NCI-H82 treated with DMSO at 0.1 percent for 48 hours (cell line): ENCODE results near the gene POLR1H.
"Not testable (repeated sequence)": the region's sequence is repeated elsewhere in the genome, so short reads cannot be mapped to it uniquely, and the experiment has no call there.

ENCODE experiments used
- DNase-seq: peaks from one replicate; lab custom pipeline; 2025; ENCODE audit not compliant: unreplicated experiment; lab: John Stamatoyannopoulos, UW

Gene POLR1H, protein sequence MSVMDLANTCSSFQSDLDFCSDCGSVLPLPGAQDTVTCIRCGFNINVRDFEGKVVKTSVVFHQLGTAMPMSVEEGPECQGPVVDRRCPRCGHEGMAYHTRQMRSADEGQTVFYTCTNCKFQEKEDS

DNA sequence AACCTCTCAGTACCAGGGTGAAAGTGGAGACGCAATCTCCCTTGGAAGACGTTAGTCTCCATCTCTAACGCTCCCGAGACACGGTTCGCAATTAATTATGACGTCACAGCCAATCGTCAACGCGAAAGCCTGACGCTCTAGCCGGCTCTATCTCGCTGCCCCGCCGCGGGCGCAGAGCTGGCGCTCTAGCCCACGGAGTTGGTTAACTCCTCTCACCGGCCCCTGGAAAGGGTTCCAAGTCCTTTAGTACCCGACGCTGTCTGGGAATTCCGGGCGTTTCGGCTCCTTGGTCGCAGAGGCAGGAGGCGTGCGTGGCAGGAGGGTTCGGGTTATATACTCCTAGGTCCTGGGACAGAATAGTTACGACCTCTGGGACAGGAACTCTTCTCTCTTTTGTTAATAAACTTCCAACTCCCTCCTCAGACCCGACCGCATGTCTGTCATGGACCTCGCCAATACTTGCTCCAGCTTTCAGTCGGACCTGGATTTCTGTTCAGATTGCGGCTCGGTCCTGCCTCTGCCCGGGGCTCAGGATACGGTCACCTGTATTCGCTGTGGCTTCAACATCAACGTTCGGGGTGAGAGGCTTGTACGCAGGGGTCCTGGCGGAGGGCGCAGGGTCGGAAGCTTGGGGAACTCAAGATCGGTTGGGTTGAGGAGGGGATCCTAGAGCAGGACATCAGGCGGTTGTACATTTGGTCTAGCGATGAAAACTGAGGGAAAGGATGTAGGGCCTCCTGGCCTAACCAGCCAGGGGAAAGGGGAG lies at the start of gene POLR1H:
POLR1H (plus strand) TSS at position 174 of the 766 bp plus-strand sequence; CDS start at position 434, 260 bp downstream.
- peak; percentile 94 for DNase-seq

DNA sequence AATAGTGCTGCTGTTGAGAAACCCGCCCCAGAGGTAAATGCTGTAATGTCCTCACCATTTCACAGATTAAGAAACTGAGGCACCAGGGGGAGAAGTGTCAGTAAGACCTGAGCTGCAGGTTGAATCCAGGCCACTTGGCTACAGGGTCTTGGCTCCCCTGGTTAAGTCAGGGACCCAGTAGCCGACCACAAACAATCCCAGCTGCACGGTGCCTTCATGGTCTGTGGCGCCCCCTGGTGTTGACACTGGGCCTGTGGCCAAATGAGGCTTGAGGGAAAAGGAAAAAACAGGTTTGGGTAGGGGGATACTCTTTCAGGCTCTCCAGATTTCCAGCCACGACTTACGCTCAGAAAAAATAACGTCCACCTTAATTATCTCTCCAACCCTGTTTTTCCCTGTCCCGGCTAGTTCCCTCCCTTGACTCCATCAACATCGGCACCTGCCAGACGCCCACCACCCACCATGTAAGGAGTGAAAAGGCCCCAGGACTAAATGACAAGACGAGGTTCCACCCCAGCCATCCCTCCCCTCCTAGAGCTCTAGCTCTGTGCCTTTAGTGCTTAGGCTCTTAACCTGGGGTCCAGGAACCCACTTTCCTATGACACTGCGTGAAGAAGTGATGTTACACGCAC lies 47.7 kb upstream of the POLR1H start:
- no peak for DNase-seq

DNA sequence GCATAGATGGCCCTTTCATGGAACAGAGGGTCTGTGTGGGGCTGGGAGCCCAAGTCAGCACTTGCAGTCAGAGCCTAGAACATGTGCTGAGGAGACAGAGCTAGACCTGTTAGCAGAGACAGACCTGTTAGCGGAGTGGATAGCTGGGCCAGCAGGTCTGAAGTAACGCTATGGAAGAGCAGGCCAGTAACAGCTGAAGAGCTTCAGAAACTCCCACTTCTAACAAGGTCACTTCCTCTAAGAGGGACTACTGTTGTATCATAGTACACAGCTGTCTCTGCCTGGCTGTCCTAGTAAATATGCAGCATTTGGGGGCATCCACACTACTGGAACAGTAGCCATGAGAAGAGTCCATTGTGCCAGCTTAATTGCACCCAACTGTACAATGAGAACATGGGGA lies 41.2 kb upstream of the POLR1H start:
- DNase-seq: no peak

DNA sequence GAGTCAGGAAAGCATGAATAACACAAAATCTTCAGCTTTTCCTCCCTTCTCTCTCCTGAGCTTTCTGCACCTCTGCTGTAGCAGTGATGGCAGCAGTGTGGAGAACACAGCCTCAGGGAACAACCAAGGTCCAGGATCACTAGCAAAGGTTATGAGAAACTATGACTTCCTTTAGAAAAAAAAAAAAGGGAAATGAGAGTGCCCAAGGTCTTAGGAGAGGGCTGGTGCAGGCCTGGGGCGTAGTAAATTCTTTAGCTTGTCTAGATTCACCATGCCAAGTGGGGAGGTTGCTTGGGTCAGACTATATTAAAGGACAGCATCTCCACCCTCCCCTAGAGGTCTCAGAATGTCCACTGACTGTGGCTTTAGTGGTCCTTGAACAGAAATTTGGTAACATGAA lies 40.4 kb upstream of the POLR1H start:
- DNase-seq: no peak

DNA sequence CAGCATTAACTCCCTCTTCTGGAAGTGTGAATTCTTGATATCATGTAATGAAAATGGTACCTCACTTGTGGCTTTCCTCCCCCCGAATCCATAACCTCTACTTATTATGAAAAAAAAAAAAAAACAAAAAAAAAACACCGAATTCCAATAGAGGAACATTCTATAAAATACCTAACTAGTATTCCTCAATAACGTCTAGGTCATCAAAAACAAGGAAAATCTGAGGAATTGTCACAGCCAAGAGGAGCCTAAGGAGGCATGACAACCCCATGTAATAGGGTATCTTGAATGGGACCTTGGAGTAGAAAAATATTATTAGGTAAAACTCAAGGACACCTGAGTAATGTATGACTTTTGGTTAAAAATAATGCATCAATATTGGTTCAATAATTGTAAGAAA lies 38.9 kb upstream of the POLR1H start:
- no peak for DNase-seq

DNA sequence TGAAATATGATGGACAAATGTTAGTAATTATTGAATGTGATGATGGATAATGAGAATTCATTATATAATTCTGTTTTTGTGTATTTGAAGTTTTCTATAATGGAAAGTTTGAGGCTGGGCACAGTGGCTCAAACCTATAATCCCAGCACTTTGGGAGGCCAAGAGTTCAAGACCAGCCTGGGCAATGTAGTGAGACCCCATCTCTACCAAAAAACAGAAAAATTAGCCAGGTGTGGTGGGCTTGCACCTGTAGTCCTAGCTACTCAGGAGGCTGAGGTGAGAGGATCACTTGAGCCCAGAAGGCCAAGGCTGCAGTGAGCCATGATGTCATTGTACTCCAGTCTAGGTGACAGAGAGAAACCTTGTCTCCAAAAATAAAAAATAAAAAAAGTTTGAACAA lies 38.4 kb upstream of the POLR1H start:
- not testable (repeated sequence) for DNase-seq

DNA sequence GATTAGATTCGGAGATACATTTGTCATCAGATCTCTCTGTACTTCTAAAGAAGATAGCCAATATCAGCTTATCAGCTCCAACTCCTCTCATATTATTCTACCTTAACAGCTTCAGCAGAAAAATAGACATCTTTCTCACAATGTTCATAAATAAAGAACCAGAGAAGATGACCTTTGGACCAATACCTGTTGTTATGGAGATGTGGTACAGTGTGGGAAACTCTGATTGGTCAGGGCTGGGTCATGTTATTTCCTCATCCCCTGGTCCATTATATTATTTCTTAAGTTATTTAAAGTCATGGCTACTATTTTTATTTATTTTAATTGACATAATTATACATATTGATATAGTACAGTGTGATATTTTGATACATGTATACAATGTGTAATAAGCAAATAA lies 35.9 kb upstream of the POLR1H start:
- no peak for DNase-seq

DNA sequence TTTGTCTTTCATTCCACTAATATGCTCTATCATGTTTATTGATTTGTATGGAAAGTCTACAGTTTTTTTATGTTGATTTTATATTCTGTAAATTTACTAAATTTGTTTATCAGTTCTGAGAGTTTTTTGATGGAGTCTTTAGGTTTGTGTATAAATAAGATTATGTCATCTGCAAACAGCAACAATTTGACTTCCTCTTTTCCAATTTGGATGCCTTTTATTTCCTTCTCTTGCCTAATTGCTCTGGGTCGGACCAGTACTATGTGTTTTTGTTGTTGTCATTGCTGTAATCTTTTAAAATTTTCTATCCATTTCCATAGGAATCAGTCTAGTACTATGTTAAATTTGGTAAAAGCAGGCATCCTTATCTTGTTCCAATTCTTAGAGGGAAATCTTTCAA lies 31.5 kb upstream of the POLR1H start:
- no peak for DNase-seq

DNA sequence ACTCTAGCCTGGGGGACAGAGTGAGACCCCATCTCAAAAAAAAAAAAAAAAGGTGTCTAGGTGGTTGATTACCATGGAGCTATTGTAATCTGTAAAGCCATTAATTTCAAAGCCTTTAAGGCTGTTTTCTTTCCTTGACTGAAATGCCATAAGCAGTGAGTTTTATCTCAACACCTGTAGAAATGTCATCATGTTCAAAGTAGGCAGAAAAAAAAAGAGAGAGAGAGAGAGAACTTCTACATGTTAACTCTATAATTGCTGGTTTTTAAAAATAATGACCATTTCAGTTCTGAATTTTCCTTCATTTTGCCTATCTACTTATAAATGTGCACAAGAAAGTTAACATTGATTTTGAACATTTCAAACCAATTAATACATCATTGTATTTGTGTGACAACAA lies 29.7 kb upstream of the POLR1H start:
- DNase-seq: no peak

DNA sequence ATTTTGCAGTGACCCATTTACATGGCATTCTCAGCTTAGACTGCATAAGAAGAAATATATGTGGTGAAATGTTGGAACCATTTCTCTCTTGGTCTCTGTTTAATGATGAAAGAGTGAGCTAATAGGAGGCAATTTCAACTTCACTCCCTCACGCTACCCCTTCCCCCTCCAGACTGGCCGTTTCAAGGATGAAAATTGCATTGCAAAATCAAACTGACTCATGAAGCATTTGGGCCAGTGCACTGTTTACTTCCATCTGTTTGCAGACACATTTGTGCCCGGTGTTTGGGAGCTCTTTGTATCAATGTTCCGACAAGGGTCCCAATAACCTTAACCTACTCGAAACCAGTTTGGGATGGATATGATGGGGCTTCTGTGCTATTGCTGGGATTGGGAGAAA lies 27.6 kb upstream of the POLR1H start:
- DNase-seq: not testable (repeated sequence)

DNA sequence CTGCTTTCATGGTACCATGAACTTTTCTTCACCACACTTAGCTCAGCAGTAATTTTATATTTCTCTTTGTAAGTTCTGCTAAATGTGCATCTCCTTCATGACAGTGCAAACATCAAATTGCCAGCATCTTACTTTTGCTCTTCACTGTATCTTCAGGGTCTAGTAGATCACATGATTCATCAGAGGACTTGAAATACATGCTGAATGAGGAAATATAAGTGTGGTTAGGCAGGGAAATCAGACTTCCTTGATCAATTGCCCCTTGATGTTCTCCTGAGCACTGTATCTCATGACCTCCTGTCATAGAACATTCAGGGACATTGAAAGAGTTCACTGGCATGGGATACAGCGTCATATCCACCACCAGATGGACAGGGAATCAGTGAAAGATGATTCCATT lies 25.3 kb upstream of the POLR1H start:
- no peak for DNase-seq

DNA sequence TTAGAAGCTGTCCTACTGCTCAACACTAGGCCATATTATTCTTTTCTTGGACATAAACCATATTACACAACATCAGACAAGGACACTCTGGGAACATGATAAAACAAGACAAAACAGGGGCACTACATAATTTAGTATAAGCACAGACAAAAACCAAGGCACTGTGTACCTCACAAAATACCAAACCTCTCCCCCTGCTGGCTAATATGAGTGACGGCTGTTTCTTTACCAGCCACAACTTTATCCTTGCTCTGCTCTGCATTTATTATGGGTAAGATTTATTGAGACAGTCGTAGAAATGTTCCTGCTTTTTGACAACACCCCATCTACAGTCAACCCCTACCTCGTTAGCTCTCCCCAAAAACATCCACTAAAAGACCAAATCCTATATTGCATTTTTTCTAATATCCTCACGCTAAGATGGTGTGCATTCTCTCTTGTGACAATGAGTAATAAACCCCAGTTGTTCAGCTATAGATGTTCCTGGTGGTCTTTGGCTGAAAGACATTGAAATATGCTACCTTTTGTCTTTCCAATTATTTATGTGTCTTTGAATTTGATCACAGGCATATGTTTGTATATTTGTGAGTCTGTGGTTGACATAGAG lies 23.8 kb upstream of the POLR1H start:
- peak; percentile 17 for DNase-seq

DNA sequence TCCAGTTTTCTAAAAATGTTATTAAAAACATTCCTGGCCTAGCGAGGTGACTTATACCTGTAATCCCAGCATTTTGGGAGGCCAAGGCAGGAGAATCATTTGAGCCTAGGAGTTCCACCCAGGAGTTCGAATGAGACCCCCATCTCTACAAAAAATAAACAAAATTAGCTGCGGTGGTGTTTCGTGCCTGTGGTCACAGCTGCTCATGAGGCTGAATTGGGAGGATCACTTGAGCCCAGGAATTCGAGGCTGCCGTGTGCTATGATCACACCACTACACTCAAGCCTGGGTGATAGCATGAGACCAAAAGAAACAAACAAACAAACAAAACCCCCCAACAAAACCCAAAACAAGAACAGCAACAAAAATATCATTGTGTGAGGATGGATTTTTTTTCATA lies 19.8 kb upstream of the POLR1H start:
- DNase-seq: no peak

DNA sequence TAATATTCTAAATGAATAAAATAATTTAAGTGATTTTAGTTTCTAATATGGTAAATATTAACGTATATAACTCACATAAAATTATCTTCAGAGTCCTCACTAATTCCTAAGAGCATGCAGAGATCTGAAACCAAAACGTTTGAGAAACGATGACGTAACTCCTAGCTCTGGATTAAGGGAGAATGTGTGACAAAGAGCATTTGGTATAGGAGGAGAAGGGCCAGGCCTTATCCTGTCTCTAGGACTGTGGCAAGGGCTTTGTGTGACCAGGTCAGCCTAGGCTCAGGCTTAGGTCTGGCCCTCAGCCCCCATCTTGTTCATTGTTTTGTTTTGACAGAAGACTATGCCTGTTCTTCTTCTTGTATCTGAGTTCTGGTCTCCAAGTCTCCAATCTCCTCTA lies 19.2 kb upstream of the POLR1H start:
- DNase-seq: no peak

DNA sequence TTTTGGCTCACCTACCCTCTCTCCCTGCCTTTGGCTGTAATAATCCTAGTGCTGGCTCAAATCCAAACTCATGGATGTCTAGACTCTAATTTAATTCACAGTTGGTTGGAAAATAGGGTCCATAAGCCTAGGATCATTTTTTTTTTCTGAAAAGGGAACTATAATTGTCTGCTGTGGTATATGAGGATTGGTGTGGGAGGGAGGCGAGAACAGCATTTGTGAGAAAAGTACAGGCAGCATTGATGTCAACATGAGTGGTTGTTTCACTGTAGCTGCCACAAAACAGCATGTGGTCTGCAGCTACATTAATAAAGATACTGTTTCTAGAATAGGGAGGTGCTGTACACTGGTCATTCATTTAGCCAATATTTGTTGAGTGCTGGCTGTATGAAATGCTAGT lies 18.6 kb upstream of the POLR1H start:
- DNase-seq: peak; percentile 49

DNA sequence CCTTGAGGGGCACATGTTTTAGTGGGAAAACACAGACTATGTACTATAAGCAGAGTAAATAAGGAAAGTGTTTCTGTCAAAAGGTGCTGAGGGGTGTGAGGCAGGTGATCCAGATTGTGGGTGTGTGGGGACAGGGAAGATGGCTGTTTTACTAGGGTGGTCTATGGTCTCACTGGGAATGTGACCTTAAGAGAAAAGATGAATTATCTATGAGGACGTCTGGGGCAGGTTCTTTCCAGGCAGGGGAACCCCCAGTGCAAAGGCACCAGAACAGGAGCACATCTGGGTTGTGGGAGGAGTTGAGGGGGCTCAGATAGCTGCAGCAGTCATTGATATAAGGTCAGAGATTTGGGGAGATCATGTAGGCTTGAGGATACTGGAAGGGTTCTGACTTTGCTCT lies 18.2 kb upstream of the POLR1H start:
- DNase-seq: no peak

DNA sequence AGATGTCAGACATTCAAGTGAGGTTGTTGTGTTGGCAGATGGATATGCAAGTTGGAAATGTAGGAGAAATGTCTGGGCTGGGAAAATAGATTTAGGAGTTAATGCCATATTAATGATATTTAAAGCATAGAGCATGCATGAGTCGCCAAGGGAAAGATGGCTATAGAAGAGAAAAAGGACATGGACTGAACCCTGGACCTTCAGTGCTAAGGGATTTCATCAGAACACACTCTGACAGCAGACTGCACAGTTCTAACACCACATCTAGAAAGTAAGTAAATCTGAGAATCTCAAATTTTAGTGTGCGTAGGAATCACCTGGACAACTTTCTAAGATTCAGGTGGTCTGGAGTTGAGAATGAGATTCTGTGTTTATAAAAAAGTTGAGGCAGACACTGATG lies 17.3 kb upstream of the POLR1H start:
- DNase-seq: no peak

DNA sequence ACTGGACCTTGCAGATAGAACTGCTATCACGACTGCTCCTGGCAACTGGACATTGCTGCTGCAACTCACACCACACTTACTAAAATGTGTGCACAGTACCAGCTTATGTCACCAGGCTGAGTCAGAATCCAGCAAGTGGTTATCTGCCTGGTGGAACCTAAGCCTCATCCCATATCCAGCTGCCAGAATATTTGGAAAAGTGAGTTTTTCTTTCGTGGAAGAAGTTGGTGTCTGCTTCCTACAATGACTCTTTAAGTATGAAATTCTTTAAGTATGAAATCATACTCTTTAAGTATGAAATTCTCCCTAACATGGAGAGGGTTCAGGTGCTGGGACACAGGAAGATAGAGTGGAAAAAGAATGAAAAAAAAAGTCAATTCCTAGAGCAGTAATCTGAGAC lies 16.4 kb upstream of the POLR1H start:
- no peak for DNase-seq

DNA sequence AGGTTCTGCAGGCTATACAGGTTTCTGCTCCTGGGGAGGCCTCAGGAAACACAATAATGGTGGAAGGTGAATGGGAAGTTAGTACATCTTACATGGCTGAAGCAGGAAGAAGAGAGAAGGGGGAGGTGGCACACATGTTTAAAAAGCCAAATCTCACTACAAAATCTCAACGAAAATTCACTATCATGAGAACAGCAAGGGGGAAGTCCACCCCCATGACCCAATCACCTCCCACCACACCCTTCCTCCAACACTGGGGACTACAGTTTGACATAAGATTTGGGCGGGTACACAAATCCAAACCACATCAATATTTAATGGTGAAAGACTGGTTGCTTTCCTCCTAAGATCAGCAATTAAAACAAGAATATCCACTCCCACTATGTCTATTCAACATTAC lies 13.8 kb upstream of the POLR1H start:
- DNase-seq: no peak

DNA sequence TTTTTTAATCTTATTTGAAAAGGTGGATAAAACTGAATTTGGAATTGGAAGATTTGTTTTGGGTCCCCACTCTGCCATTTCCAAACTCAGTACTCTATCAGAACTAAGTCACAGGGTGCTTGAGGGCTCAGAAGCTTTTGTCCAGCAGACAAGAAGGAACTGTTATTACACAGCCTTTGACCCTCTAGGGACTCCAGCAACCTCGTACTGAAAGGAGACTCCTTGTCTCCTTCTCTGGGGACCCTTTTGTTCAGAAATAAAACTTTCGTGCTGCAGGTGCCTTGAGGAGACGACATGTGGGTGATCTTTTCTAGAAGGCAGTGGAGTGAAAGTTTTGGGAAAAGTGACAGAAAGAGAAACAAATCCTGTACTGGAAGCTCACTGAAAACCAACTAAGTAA lies 7.4 kb upstream of the POLR1H start:
- no peak for DNase-seq

DNA sequence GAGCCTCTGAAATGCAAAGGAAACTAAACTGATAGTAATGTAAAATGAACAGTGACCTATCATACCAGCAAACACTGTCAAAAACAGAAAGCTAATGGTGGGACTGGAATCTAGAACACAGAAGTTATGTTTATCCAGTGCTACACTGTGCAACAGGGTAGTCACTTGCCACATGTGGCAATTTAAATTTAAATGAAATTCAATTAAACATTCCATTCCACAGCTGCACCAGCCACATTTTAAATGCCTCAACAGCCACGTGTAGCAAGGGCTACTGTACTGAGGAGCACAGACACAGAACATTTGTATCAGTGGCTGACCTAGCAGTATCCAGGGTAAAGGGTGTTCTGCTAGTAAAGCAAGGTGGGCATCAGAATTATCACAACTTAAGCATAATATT lies 5.6 kb upstream of the POLR1H start:
- no peak for DNase-seq

DNA sequence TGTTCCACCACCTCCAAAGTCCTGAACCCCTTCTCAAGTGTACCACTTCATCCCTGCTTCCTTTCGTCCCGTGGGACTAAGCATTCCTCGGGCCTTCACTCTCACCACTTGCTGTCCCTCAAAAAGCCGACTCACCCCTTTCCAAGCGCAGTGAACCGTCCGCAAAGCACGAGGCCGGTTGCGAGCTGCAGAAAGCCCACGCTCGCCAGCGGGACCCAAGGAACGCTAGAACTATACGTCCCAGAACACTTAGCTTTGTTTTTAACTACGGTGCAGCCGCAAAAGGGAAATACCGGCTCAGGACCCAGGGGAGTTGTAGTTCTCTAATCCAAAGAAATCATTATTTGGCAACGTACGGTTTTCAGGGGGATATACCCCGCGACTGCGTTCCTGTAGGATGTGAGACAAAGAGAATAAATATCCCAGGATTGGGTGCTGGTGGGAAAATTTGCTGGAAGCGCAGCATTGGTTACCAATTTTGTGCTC lies 416 bp upstream of the POLR1H start:
- no peak for DNase-seq
